HG03575 (cell line): ENCODE measurements around the gene AKR1C1.
"Not testable (repeated sequence)": the region's sequence is repeated elsewhere in the genome, so short reads cannot be mapped to it uniquely, and the experiment has no call there.

Experiments
- ATAC-seq: cut with Tn5 transposase; IDR thresholded peaks from one replicate; pipeline ENCODE4 v1.9.1; 2021; ENCODE audit not compliant: unreplicated experiment, insufficient number of reproducible peaks, low FRiP score; ENCODE audit errors: extremely low read depth

The AKR1C1 gene

GRCh38 chr10:5008857-5009548 is 45.8 kb downstream of the AKR1C1 start:
- ATAC-seq = not testable (repeated sequence)

- not testable (repeated sequence) for ATAC-seq
Measured at GRCh38 chr10:5010043-5010442, 46.8 kb downstream of the AKR1C1 start.

DNA sequence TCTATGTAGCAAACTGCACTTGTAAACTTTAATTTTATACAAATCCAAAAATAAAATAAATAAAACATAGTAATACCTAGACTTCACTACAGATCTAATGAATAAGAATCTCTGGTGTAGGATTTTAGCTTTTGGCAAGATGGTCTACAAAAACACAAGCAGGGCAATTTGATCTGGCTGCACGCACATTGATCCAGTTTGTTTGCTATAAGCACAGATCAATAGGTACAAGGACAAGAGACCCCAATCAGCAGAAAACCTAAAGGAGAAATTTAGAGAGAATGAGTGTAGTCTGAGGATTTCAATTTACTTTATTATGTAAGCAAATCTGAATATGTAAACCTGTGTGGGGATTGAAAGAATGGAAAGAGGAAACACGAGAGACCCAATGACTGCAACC is 48.2 kb downstream of the AKR1C1 start:
- ATAC-seq = not testable (repeated sequence)

GRCh38 chr10:5012595-5012994 is 49.4 kb downstream of the AKR1C1 start:
- no peak for ATAC-seq

- ATAC-seq = no peak
Measured at GRCh38 chr10:5013385-5013784, 50.2 kb downstream of the AKR1C1 start.

DNA sequence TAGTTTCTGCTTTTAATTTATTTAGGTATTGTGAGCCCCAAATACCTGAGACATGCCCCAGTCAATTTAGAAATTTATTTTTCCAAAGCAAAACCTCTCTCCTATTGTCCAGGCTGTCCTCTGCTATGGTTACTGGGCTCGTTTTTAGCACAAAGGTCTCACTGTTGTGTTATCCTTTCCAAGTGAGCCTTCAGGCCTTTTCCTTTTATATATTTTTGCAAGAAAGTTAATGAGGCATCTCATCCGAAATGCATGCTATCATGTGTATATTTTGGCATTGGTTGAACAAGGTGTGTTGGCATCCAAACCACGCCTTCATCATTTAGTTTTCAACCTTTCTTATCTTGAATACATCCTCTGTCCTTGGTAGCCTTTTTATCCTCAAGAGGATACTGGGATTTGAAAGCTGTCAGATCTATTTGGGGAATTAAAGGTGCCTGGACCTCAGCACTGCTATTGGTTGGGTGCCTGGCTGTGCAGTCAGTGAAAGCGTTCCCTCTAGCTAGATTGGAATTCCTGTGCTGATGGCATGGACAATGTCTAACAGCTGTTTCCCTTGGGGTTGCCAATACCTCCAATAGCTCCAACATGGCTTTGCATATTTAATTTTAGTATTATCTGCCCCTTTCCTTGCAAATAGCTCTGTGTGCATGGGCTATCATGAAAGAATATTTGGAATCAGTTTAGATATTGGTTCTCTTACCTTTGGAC is 51.1 kb downstream of the AKR1C1 start:
- not testable (repeated sequence) for ATAC-seq

DNA sequence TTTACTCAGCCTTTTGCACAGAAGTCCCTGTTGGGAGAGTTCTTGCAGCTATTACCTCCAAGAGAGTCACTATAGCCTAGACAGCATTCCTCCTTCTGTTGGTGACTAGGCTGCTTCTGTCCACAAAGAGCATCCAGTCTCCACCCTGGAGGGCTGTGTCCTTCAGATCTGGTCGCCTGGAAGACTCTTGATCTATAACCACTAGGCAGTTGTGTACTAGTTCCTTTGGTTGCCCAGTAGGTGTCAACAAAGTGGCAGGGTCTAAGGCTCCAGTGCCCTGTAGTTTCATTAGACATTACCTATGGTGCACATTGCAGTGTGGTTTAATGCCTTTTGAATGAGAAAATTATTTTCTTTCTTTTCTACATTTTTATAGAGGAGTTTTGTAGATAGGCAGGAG is 51.7 kb downstream of the AKR1C1 start:
- ATAC-seq = no peak

DNA sequence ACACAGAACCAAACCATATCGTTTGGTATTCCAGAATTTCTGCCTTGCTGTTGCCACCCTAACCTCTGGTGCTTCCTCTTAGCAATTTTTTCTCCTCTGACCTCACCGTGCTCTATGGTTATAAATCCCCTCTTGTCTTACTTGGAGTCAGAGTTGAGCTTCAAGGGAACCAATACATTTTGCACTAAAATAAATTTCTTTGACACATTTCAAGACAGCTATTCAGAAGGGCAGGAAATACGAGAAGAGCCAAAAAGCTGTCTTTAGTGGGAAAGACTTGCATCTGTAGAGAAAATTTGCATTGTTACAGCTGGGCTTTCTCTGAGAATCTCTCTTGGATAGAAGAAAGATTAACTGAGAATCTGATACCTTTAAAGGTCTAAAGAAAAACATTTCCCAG is 54.9 kb downstream of the AKR1C1 start:
- no peak for ATAC-seq

DNA sequence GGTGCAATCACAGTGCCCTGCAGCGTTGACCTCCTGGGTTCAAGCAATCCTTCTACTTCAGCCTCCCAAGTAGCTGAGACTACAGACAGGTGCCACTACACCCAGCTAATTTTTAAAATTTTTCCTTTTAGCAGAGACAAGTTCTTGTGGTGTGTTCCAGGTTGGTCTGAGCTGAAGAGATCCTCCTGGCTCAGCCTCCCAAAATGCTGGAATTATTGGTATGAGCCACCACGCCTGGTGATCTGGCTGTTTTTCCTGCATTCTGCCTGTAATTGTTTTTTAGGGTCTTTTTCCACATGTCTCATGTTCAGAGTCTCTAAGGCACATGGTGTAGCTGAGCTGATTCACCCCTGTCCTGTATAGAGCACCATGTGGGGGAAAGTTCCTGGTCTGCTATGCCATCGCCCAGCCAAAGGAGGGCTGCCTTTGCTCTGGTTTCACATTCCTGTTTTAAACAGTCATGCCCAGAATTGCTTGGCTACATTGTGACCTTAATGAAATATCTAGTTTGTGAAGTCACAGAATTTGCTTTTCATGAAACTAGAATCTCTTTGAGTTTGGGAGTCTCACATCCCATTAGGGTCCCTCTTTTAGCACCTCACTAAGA is 55.6 kb downstream of the AKR1C1 start:
- not testable (repeated sequence) for ATAC-seq

DNA sequence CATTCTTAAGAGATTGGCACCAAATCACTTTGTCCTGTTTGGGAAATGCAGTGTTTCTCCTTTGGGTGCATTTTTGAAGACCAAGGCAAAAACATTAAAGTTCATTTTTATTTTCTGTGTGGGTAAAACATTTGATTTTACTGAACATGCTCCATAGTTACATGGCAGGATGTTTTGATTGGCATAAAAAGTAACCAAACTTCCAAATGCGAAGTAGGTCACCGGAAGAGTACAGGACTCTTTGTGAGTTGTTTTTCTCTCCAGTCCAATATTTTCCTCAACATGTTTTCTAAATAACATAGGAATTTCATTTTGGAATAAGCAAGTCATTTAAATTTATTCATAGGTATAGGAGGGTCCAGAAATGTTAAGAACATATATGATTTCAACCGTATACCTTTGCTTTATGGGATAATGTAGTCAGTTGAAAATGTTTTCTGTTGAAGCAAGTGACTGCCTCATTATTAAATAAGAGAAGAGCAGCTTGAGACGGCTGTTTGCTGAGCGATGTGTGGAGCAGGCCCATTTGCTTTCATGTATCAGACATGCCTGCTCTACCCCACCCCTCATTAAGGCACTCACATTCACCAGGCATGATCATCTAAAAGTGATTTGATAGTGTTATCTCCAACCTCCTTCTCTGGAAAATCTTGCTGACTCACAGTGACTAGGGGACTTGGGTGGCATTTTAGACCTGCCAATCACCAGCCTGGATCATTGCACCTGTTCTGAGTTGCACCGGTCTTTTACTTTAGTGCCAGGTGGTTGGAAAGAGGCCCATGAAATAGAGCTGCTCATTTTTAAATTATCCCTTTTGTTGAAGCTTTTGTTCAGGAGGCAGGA is 56.8 kb downstream of the AKR1C1 start:
- not testable (repeated sequence) for ATAC-seq

- ATAC-seq = not testable (repeated sequence)
Measured at GRCh38 chr10:5021624-5022290, 58.5 kb downstream of the AKR1C1 start.

- ATAC-seq = no peak
Measured at GRCh38 chr10:5023177-5023805, 60.1 kb downstream of the AKR1C1 start.

- not testable (repeated sequence) for ATAC-seq
Measured at GRCh38 chr10:5025461-5025881, 62.3 kb downstream of the AKR1C1 start.

- no peak for ATAC-seq
Measured at GRCh38 chr10:5030989-5031388, 67.8 kb downstream of the AKR1C1 start.

GRCh38 chr10:5031588-5031987 is 68.4 kb downstream of the AKR1C1 start:
- ATAC-seq = not testable (repeated sequence)

DNA sequence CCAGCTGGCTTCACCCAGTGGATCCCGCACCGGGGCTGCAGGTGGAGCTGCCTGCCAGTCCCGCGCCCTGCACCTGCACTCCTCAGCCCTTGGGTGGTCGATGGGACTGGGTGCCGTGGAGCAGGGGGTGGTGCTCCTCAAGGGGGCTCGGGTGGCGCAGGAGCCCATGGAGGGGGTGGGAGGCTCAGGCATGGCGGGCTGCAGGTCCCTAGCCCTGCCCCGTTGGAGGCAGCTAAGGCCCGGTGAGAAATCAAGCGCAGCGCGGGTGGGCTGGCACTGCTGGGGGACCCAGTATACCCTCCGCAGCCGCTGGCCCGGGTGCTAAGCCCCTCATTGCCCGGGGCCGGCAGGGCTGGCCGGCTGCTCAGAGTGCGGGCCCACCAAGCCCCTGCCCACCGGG is 69.2 kb downstream of the AKR1C1 start:
- ATAC-seq = not testable (repeated sequence)
